Brain microvascular endothelial cell (primary cell): ENCODE measurements around the gene MOV10.

Experiments
- DNase-seq: peaks from one replicate; pipeline ENCODE4 v3.0.0-alpha.2; 2020
- H3K27ac ChIP-seq: fragments of 250-450 bp; sonication (Bioruptor Pico); 2 replicates; pipeline ENCODE4 v1.5.1; 2020; ENCODE audit warnings: mild to moderate bottlenecking, moderate library complexity
- H3K27me3 ChIP-seq: fragments of 250-450 bp; sonication (Bioruptor Pico); replicated peaks from 2 replicates; pipeline ENCODE4 v1.5.1; 2020; ENCODE audit warnings: mild to moderate bottlenecking
- H3K36me3 ChIP-seq: fragments of 250-450 bp; sonication (Bioruptor Pico); replicated peaks from 2 replicates; pipeline ENCODE4 v1.5.1; 2020; ENCODE audit warnings: mild to moderate bottlenecking
- H3K4me3 ChIP-seq: 2 replicates; pipeline ENCODE4 v1.5.1; 2011; ENCODE audit warnings: low read depth, mild to moderate bottlenecking, control low read depth, low read length, moderate library complexity
- CTCF ChIP-seq: IDR thresholded peaks from 2 replicates; pipeline ENCODE4 v1.5.1; 2011; ENCODE audit warnings: low read depth, mild to moderate bottlenecking, moderate library complexity, low read length, control low read depth, inconsistent platforms; ENCODE audit errors: missing control alignments
- in situ Hi-C: cut with HindIII; loops from 2 replicates; pipeline ENCODE4 v1.10.0; 2017; ENCODE audit warnings: low sequenced_read_pairs, low pct_ligation_motif_present

MOV10 gene

GRCh38 chr1:112689196-112689841, 14.9 kb downstream of the MOV10 start:
- DNase-seq, result no peak
- H3K27ac ChIP-seq, result no peak overlapping the region
- H3K36me3 ChIP-seq, result peaks cover 18% of the 10 kb centered on the region
- TF ChIP-seq CTCF, result no peak
- H3K4me3 ChIP-seq, result no peak overlapping the region
- H3K27me3 ChIP-seq, result no peaks in the 10 kb centered on the region
- in situ Hi-C loops, result no loop called here

DNA sequence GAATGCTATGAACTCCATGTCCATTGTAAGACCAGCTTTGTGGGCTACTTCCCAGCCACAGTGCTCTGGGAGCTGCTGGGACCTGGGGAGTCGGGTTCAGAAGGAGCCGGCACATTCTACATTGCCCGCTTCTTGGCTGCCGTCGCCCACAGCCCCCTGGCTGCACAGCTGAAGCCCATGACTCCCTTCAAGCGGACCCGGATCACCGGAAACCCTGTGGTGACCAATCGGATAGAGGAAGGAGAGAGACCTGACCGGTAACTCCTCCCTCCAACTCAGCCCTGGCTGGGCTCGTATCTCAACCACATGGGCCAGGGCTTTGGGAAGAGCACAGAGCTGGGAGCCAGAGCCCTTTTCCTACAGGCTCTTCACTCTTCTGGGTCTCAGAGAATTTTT, 15.4 kb downstream of the MOV10 start:
- no peak for DNase-seq
- in situ Hi-C loops, result no loop called here
- no peak overlapping the region for H3K4me3 ChIP-seq
- H3K27ac ChIP-seq, result no peak overlapping the region
- no peaks in the 10 kb centered on the region for H3K27me3 ChIP-seq
- peaks cover 18% of the 10 kb centered on the region for H3K36me3 ChIP-seq
- no peak for TF ChIP-seq CTCF

- TF ChIP-seq CTCF, result no peak
- DNase-seq, result no peak
- in situ Hi-C loops, result no loop called here
- Histone ChIP-seq H3K27ac (no peak overlapping the region), H3K36me3 (peaks cover 23% of the 10 kb centered on the region), H3K4me3 (no peak overlapping the region), H3K27me3 (no peaks in the 10 kb centered on the region)
Measured at GRCh38 chr1:112692681-112693080, 18.2 kb downstream of the MOV10 start.

- DNase-seq, result no peak
- H3K36me3 ChIP-seq, result peaks cover 30% of the 10 kb centered on the region
Measured at GRCh38 chr1:112693821-112694220, 19.4 kb downstream of the MOV10 start.

GRCh38 chr1:112694363-112694929, 20.0 kb downstream of the MOV10 start:
- in situ Hi-C loops, result no loop called here
- no peak overlapping the region for H3K27ac ChIP-seq
- H3K27me3 ChIP-seq, result no peaks in the 10 kb centered on the region
- peaks cover 34% of the 10 kb centered on the region for H3K36me3 ChIP-seq
- DNase-seq, result no peak
- H3K4me3 ChIP-seq, result no peak overlapping the region
- no peak for TF ChIP-seq CTCF

More at GRCh38 chr1:112693821-112694220, 19.4 kb downstream of the MOV10 start:
- H3K4me3 ChIP-seq, result no peak overlapping the region
- TF ChIP-seq CTCF, result no peak
- no peak overlapping the region for H3K27ac ChIP-seq
- in situ Hi-C loops, result no loop called here
- H3K27me3 ChIP-seq, result no peaks in the 10 kb centered on the region

DNA sequence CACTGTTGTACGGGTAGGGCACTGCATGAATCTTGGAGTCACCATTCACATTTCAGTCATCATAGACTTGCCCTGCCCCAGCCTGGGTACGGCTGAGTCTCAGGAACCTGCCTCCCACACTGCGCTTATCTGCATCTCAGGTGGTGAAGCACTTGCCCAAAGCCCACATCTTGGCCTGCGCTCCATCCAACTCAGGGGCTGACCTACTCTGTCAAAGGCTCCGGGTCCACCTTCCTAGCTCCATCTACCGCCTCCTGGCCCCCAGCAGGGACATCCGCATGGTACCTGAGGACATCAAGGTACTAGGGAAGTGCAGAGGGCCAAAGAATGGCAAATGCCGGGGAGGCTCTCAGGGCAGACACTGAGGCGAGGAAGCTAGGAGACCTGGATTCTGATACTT, 20.8 kb downstream of the MOV10 start:
- Histone ChIP-seq H3K36me3 (peaks cover 35% of the 10 kb centered on the region), H3K27ac (no peak overlapping the region)
- in situ Hi-C loops, result no loop called here

More for the DNA sequence above, 20.8 kb downstream of the MOV10 start:
- no peak for DNase-seq
- H3K27me3 ChIP-seq, result no peaks in the 10 kb centered on the region
- TF ChIP-seq CTCF, result no peak
- H3K4me3 ChIP-seq, result no peak overlapping the region
